ENCODE data around the gene DOCK3.
"Not testable (repeated sequence)": the region's sequence is repeated elsewhere in the genome, so short reads cannot be mapped to it uniquely, and the experiment has no call there.

Gene DOCK3

DNA sequence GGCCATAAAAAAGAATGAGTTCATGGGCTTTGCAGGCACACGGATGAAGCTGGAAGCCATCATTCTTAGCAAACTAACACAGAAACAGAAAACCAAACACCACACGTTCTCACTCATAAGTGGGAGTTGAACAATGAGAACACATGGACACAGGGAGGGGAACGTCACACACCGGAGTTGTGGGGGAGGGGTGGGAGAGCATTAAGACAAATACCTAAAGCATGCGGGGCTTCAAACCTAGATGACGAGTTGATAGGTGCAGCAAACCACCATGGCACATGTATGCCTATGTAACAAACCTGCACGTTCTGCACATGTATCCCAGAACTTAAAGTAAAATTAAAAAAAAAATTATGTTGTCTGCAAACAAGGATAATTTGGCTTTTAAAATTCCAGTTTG is 200.1 kb downstream of the DOCK3 start:
- not testable (repeated sequence) for DNase-seq

DNA sequence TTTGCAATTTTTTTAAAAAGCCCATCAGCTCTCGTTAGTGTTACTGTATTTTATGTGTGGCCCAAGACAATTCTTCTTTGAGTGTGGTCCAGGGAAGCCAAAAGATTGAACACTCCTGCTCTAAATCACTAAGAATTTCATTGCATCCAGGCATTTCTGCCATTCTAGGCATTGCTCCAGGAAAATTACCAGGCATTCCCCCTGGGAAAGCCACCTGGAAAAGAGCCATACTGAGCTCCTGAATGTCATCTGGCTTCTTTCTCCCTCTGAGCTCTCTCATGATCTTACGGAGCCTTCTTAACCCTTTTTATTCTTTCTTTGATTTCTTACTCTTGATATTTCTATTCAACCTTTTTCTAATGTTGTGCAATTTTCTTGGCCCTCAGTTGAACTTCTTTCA is 202.2 kb downstream of the DOCK3 start:
- no peak for DNase-seq

DNA sequence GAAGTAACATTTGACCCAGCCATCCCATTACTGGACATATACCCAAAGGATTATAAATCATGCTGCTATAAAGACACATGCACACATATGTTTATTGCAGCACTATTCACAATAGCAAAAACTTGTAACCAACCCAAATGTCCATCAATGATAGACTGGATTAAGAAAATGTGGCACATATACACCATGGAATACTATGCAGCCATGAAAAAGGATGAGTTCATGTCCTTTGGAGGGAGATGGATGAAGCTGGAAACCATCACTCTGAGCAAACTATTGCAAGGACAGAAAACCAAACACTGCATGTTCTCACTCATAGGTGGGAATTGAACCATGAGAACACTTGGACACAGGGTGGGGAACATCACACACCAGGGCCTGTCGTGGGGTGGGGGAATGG is 208.0 kb downstream of the DOCK3 start:
- DNase-seq: not testable (repeated sequence)

DNA sequence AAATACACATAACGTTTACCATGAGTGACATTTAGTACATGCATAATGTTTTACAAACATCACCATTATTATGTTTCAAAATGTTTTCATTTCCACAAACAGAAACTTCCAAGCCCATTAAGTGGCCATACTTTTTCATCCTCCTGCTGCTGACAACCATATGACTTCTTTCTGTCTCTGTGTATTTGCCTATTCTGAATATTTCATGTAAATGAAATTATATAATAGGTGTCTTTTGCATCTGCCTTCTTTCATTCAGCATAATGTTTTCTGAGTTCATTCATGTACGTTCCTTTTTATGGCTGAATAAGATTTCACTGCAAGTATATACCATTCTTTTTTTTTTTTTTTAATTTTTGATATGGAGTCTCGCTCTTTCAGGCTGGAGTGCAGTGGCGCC is 209.0 kb downstream of the DOCK3 start:
- DNase-seq: no peak

DNA sequence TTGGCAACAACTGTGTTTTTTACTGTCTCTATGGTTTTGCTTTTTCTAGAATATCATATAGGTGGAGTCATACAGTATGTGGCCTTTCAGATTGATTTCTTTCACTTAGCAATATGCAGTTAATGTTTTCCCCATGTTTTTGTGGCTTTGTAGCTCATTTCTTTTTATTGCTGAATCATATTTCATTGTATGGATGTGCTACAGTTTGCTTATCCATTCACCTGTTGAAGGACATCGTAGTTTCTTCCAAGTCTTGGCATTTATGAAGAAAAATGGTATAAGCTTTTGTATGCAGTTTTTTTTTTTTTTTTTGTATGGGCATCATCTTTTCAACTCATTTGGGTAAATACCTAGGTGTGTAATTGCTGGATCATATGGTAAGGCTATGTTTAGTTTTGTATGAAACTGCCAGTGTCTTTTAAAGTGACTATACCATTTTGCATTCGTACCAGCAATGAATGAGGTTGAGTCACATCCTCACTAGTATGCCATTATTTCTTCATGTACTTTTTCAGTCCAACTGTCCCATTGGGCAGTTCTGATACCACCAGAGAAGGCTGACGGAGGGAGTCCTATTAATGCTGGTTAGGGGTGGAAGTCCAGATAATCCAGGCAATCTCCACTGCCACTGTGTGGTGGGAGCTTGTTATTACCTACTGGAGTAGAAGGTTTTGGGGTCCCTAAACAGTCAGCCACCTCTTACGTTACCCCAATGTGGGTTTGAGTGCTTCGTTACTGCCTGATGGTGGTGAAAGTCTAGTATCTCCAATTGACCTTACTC is 210.5 kb downstream of the DOCK3 start:
- peak in 1 of 56 donors; percentile 2 for DNase-seq

DNA sequence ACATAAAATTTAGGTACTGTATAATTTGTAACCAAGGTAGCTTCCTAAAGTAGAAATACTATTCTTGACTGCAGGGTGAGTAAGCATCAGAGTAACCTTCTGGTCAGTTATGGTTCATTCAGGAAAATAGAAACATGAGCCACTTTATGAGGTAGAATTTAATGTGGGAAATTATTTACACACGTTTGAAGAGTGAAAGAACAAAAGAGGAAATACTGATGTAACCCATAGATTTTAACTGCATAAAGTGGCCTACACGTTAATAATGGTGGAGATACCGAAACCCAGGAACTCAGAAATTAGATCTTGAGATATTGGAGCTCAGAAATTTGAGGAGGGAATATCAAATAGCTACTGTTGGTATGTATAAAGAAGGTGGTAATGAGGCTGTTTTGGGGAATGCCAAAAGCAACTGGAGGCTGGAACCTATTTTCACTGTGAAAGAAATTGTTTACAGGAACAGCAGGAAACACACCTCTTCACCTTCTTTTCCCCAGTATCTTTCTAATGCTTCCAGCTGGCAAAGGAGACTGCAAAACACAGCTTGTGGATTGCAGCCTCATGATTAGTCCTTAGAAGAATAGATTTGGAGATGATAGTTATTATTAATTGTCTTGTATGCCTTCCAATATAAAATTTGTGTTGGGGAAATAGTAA is 216.1 kb downstream of the DOCK3 start:
- no peak for DNase-seq

DNA sequence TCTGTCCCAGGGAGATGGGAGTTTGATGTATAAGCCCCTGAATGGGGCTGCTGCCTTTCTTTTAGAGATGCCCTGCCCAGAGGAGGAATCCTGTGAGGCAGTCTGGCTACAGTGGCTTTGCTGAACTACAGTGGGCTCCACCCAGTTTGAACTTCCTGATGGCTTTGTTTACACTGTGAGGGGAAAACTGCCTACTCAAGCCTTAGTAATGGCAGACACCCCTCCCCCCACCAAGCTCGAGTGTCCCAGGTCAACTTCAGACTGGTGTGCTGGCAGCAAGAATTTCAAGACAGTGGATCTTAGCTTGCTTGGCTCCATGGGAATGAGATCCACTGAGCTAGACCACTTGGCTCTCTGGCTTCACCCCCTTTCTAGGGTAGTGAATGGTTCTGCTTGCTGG is 226.4 kb downstream of the DOCK3 start:
- DNase-seq: not testable (repeated sequence)

DNA sequence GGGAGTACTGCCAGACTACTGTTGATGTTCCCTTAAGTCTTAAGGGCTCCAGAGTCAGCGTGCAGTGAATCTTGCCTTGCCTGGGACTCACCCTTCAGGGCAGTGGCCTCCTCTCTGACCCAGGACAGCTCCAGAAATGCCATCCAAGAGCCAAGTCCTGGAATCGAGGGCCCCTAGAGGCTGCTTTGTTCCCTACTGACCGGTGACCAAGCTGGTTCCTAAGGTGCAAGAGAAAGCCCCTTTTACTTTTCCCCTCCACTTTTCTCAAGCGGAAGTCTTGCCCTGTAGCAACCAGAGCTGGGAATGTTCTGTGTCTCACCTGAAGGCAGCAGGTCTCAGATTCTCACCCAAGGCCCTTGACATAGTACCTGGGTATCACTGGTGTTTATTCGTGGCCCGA is 238.0 kb downstream of the DOCK3 start:
- DNase-seq: no peak

DNA sequence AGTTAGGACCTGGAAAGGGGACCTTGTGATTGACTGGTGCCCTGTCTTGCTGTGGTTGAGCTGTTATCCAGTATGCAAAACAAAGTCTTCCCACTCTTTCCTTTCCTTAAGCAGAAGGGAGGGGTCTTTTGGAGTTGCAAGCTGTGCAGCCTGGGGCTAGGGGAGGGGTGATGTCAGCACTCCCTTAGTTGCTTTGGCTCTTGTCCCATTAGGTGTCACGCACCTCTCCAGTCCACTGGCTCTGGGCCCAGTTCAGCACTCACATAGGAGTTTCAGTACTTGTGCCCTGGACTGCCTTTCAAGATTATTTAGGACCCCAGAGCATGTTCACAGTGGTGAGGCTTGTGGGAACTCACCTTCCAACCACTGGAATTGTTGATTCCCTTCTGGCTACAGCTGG is 238.5 kb downstream of the DOCK3 start:
- DNase-seq: peak in 1 of 56 donors; percentile 13

DNA sequence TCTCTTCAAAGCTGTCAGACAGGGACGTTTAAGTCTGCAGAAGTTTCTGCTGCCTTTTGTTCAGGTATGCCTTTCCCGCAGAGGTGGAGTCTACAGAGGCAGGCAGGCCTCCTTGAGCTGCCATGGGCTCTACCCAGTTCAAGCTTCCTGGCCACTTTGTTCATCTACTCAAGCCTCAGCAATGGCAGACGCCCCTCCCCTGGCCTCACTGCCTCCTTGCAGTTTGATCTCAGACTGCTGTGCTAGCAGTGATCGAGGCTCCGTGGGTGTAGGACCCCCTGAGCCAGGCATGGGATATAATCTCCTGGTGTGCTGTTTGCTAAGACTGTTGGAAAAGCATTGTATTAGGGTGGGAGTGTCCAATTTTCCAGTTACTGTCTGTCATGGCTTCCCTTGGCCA is 247.3 kb downstream of the DOCK3 start:
- not testable (repeated sequence) for DNase-seq

DNA sequence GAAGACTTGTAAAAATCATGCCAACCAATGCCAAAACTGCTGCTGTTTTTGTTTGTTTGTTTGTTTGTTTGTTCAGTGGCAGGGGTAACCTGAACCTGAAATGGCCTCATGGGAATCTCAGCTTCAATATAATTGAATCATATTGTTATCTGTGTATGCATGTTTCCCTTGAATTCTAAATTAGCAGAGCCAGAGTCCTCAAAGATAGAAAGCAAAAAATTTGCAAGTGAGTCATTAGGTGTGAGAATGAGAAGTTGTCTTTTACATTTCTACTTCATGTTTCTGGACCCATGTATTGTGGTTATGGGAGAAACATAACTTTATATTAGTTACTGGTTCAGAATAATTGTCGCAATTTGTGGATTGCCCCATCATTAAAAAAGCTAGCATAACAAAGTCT is 249.2 kb downstream of the DOCK3 start:
- no peak for DNase-seq

DNA sequence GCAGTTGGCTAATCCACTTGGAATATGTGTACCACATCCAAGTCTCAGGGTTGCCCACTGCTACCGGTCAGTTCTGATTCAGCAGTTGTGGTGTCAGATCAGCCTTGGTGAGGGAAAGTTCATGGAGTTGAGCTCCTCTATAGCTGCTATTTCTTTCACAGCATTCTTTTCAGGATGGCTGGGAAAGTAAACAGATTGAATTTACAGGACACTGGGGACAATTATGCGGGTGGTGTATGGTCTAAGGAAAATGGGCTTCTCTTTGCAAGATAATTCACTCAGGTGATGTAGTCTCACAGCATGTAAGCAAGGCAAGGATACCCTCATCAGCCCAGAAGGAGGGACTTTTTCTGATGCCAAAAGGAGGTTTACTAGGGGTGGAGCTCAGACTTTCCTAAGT is 249.9 kb downstream of the DOCK3 start:
- no peak for DNase-seq

DNA sequence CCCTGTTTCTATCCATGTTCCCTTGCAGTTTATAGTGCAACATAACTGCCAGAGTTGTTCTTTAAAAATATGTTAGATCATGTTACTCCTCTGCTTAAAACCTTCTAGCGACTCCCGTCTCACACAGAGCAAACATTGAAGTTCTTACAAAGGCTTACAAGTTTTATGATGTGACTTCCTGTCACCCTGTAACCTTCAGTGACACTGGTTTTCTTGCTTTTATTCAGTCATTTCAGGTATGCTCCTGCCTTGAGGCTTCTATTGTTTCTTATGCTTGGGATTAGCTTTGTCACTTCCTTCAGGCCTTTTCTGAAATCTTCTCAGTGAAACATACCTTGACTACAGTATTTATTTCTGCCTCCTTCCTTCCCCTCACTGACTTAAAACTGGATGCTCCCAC is 252.1 kb downstream of the DOCK3 start:
- no peak for DNase-seq

DNA sequence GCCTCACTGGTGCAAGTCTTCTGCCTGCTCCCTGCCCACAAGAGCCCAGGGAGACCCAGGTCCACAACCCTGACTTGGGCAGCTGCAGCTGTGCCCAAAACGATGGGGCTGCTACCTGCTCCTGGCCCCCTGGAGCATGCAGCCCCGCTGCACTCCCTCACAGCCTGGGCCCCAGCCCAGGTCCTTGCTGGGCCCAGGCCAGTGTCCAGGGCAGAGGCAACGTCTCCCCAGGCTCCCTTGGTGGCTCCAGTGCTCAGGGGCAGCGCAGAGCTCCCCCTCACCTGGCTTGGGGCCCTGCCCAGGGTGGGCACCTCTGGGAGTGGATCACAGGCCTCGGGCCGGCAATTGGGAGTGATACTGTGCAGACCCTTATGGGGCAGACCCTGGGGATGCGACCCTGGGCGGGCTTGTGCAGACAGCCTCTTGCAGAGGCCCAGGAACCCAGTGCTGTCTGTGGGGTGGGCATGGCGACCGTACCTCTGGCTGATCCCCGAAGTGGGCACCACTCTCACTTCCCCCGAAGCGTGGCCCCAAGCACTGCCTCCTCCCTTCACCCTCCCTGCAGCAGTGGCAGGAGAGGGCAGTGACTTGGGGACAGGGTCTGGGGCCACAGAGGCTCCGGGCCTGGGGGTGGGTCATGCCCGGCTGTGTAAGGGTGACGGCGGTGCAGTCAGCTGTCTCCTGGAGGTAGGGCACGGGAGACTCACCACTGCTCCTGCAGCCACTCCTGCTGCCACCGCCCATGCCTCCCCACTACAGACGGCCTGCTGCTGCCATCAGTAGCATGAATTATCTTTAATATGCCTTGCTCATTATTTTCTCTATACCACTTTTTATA is 255.9 kb downstream of the DOCK3 start:
- DNase-seq: no peak

DNA sequence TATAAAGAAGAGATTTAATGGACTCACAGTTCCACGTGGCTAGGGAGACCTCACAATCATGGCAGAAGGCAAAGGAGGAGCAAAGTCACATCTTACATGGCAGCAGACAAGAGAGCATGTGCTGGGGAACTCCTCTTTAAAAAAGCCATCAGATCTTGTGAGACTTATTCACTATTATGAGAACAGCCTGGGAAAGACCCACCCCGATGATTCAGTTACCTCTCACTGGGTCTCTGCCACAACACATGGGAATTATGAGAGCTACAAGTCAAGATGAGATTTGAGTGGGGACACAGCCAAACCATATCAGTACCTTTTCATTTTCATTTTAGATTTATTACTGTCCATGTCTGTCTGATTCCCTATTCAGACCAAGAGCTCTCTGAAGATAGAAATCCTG is 258.2 kb downstream of the DOCK3 start:
- not testable (repeated sequence) for DNase-seq

DNA sequence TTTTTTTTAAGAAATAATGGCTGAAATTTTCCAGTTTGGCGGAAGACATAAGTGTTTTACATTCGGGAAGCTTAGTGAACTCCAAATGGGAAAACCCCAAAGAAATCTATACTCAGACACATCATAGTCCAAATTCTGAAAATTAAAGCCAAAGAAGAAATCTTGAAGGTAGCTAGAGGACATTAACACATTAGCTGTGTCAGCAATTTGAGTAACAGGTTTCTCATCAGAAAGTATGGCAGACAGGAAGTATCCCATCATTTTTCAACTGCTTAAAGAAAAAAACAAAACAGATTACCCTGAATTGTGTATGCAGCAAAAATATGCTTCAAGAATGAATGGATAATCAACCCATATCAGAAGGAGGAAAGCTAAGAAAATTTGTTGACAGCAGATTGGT is 261.7 kb downstream of the DOCK3 start:
- DNase-seq: no peak

DNA sequence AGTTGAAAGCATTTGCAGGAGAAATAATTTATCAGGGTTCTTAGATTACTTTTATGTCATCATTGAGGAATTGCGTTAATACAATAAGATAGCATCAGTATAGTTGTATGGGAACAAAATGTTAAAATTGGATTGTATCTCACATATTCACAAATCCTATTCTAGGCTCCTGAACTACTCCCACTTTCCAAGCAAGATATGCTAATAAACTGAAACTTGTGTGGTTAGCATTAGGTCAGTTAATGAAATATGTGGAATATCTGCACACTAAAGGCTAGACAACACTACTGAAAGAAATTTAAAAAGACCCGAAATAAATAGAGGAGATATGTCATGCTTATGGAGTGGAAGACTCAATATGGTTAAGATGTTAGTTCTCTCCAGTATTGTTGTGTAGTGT is 272.7 kb downstream of the DOCK3 start:
- no peak for DNase-seq

DNA sequence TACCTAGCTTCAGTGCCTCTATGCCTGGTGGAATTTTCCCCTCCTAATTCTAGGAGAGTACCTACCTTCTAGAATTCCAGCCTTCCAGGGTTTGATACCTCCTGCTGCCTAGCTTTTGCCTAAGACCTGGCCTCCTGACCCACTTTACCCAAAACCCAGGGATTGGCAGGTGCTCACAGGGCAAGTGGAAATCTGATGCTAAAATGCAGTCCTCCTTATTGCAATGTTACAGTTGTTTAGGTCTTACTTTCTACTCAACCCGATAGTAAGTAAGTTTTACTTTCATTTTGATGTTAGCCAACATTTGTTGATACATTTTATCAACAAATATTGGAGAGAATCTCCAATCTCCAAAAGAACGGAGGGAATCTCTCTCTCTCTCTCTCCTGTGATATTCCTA is 275.9 kb downstream of the DOCK3 start:
- no peak for DNase-seq

DNA sequence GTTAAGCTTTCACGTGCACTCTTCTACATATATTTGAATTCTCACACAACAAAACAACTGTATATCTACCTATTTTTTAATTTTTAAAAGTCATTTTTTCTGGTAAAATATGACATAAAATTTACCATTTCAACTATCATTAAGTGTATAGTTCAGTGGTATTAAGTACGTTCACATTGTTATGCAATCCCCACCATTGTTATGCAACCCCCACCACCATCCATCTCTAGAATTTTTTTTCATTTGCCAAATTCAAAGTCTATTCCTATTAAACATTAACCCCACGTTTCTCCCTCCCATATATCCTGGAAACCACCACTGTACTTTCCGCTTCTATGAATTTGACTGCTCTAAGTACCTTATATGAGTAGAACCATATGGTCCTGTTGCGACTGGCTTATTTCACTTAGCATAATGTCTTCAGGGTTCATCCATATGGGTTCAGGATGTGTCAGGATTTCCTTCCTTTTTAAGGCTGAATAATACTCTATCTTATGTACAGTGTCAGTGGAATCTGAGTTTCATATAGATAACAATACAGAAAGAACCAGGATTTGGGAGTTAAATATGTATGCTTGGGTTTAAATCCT is 279.2 kb downstream of the DOCK3 start:
- no peak for DNase-seq

DNA sequence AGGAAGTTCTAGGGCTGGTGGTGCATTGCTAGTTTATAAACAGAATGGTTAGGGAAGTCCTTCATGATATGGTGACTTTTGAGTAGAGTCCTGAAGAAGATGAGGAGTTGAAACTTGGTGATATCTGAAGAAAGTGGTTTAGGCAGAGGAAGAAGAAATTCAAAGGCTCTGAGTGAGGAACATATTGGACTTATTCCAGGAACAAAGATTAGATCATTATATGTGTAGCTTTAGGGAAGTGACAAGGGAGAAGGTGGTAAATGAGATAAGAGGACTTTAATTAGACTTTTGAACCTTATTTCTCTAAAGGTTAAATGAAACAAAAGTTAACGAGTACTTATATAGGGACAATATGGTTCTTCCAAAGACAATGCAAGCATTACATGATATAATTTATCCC is 286.7 kb downstream of the DOCK3 start:
- DNase-seq: no peak

DNA sequence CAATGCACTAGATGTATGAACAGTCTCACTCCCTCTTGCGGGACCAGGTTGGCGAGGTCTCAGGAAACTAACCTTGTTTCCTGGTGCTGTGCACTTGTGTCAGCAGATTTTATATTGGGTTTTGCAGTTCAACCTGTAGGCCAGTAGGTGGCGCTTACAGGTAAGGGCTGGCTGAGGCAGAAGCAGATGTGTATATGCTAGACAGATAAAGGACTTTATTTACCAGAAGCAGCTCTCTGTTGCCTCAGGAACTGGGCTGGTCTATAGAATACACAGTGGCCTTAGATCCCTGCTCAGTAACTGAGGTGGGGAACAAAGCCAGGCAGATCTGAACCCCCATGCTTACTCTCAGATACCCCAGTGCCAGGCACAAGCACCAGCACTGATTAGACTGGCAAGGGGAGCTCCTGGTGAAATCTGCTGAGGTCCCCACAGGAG is 296.8 kb downstream of the DOCK3 start:
- no peak for DNase-seq

DNA sequence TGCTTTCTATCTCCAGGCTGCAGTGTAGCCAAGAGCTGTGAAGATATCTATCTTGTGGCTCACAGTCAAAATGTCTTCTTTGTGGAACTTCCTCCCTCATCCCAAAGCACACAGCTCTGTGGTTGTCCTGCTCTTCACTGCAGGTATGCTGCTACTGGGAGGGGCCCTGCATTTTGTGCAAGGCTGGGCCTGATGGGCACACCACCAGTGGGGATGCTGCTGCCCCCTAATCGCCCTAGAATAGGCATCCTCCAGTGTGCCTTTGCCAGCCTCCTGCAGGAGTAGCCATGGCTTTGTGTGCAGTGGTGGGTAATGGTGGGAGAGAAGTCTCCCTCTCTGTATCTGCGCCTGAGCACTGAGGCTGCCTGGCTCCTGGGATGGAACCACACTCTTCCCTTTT is 297.3 kb downstream of the DOCK3 start:
- no peak for DNase-seq

All from amygdala (tissue), 56 donors.